ENCODE results near the gene ZBTB12. TPM values are rescaled to one million over a fixed set of nuclear protein-coding genes. Genes with fewer than 3 reads are reported as not detected.

ZBTB12 gene
- total and polyA plus RNA-seq, 2 of the 8 experiments (the other 6 are each of a cell fraction or from before 2014, with no cell fraction given): 20.7 to 40.8 TPM

GRCh38 chr6:31927863-31928671 lies 26.2 kb upstream of the ZBTB12 start:
- no peak overlapping the region for H2BK15ac ChIP-seq (ENCODE audit: low read length)
- no peak overlapping the region for H2BK120ac ChIP-seq (replicated peaks; ENCODE audit: low read depth, low read length)
- WGBS, 2 experiments (ENCODE audit: extremely low coverage in 1 of 2, insufficient coverage in 1 of 2, insufficient read length in 1 of 2, insufficient replicate concordance in 2 of 2, low coverage in 1 of 2, low lambda C conversion rate in 2 of 2, missing lambda C conversion rate in 1 of 2): 86% methylated on average over 11 of the region's 11 CpGs; no CpG with 5 or more reads in 1 of the 2 experiments
- H2BK12ac ChIP-seq (ENCODE audit: low read depth, low read length): no peak overlapping the region
- H4K5ac ChIP-seq (ENCODE audit: insufficient read length, low read depth, low read length): no peak overlapping the region
- FAIRE-seq (no peak), DNase-seq (ENCODE audit: low read depth in 1 of 2, low spot score in 2 of 2) (no peak)
- H3K27me3 ChIP-seq (replicated peaks in 1 of 4; ENCODE audit: control insufficient read depth in 3 of 4, extremely low read depth in 1 of 4, insufficient read depth in 3 of 4, low read length in 3 of 4): no peaks in the 10 kb centered on the region
- no peak overlapping the region for H3K4ac ChIP-seq (replicated peaks; ENCODE audit: insufficient read length, low read depth, low read length)
- H3K4me2 ChIP-seq (ENCODE audit: insufficient read depth in 1 of 2, low read depth in 2 of 2, low read length in 2 of 2): no peak overlapping the region
- ChIA-PET POLR2A (ENCODE audit: partially characterized antibody) (interaction anchor here (1.4 to 1.7 kb wide), 2 partner anchors 11 to 23 kb away, joined by 4 to 6 read pairs; no protein-coding TSS in a partner anchor), CTCF (ENCODE audit: partially characterized antibody) (no interaction called here)
- no peaks in the 10 kb centered on the region for H3K79me1 ChIP-seq (ENCODE audit: low read depth, low read length)
- no peak overlapping the region for H3K27ac ChIP-seq (ENCODE audit: low read depth, low read length)
- no peak overlapping the region for H3K18ac ChIP-seq (ENCODE audit: extremely low read depth, low read length)
- H2BK5ac ChIP-seq (ENCODE audit: low read depth, low read length): no peak overlapping the region
- H2AFZ ChIP-seq (ENCODE audit: low read length): peak overlapping the region; percentile 84; the same call in 1 of the 2 replicates
- peak overlapping the region; percentile 22 for H4K91ac ChIP-seq (replicated peaks; ENCODE audit: insufficient read length, low read length)
- H3K9ac ChIP-seq (replicated peaks in 1 of 4; ENCODE audit: extremely low read depth in 1 of 4, low read depth in 3 of 4, low read length in 3 of 4): no peak overlapping the region
- no peak overlapping the region for H3K14ac ChIP-seq (ENCODE audit: insufficient read length)
- H3K79me2 ChIP-seq (ENCODE audit: control insufficient read depth in 1 of 2, insufficient read depth in 2 of 2, low read length in 2 of 2): no peaks in the 10 kb centered on the region
- H3K9me3 ChIP-seq (ENCODE audit: insufficient read depth in 2 of 2, low read depth in 1 of 2, low read length in 1 of 2): 0 out of 4 replicates have a peak, but pooled peaks cover 0 to under 1% of the 10 kb centered on the region in 2 experiments
- H3K36me3 ChIP-seq (ENCODE audit: control insufficient read depth in 2 of 4, insufficient read depth in 4 of 4, low read length in 3 of 4): no peaks in the 10 kb centered on the region
- no peak overlapping the region for H2BK20ac ChIP-seq (ENCODE audit: low read length)
- H2AK5ac ChIP-seq (ENCODE audit: low read depth, low read length): no peak overlapping the region
- H3K4me3 ChIP-seq (ENCODE audit: extremely low read depth in 1 of 4, insufficient read depth in 2 of 4, low read depth in 3 of 4, low read length in 4 of 4): no peak overlapping the region
- no peak overlapping the region for H3K23ac ChIP-seq (ENCODE audit: insufficient read length)
- H3K56ac ChIP-seq (replicated peaks; ENCODE audit: insufficient read length, low read depth, low read length): no peak overlapping the region
- H4K20me1 ChIP-seq (replicated peaks in 1 of 2; ENCODE audit: control insufficient read depth in 1 of 2, insufficient read depth in 2 of 2, low read length in 2 of 2): no peaks in the 10 kb centered on the region
- H4K8ac ChIP-seq (ENCODE audit: extremely low read depth, insufficient read depth, low read length): no peak overlapping the region
- H3K4me1 ChIP-seq (replicated peaks in 1 of 4; ENCODE audit: control insufficient read depth in 3 of 4, insufficient read depth in 4 of 4, low read length in 3 of 4): no peaks in the 10 kb centered on the region
- no peaks in the 10 kb centered on the region for H3K23me2 ChIP-seq (ENCODE audit: low read depth, low read length)
- TF ChIP-seq EP300 (IDR thresholded peaks at IDR 0.05; ENCODE audit: borderline replicate concordance in 1 of 2, low read depth in 2 of 2, low read length in 2 of 2) (no peak), POLR2AphosphoS5 (IDR thresholded peaks at IDR 0.05; ENCODE audit: low read depth, low read length) (no peak), TAF1 (IDR thresholded peaks at IDR 0.05; ENCODE audit: low read depth, low read length) (no peak), USF2 (IDR thresholded peaks at IDR 0.05; ENCODE audit: low read length) (no peak)
